ENCODE results near the gene PNPT1.

DNA sequence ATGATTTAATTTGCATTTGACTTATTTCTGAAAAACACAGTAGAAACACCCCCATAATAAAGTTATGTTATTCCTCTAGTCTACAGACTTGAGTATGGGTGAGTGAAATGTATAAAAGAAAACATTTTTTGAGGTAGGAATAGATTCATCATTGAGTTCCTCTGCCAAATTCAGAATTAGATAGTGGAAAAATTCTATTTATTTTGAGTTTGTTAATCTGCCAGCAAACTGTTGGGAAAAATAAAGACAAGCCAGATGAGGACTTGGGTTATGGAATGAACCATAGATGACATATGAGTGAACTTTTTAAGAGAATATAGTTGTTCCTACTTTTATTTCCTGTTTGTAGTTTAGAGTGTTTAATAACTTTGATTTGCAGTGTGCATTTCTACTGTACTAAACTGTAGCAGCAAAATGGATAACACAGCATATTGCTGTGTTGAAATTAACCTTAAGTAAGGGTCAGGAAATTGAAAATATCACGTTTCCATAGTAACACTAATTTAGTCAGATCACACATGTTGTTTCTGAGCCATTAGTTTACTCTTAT is 35.6 kb upstream of the PNPT1 start:
- TF ChIP-seq POLR2A (IDR thresholded peaks at IDR 0.05): no peak
- TF ChIP-seq, protein P1, sequence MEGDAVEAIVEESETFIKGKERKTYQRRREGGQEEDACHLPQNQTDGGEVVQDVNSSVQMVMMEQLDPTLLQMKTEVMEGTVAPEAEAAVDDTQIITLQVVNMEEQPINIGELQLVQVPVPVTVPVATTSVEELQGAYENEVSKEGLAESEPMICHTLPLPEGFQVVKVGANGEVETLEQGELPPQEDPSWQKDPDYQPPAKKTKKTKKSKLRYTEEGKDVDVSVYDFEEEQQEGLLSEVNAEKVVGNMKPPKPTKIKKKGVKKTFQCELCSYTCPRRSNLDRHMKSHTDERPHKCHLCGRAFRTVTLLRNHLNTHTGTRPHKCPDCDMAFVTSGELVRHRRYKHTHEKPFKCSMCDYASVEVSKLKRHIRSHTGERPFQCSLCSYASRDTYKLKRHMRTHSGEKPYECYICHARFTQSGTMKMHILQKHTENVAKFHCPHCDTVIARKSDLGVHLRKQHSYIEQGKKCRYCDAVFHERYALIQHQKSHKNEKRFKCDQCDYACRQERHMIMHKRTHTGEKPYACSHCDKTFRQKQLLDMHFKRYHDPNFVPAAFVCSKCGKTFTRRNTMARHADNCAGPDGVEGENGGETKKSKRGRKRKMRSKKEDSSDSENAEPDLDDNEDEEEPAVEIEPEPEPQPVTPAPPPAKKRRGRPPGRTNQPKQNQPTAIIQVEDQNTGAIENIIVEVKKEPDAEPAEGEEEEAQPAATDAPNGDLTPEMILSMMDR (IDR thresholded peaks at IDR 0.05): no peak

Measured in adrenal gland (tissue), 5 donors.